ENCODE results near the gene ARHGAP28. TPM values are rescaled to one million over a fixed set of nuclear protein-coding genes. Genes with fewer than 3 reads are reported as not detected.

ARHGAP28 gene
- total RNA-seq, 1 donor from 2014 or later = 161 TPM

DNA sequence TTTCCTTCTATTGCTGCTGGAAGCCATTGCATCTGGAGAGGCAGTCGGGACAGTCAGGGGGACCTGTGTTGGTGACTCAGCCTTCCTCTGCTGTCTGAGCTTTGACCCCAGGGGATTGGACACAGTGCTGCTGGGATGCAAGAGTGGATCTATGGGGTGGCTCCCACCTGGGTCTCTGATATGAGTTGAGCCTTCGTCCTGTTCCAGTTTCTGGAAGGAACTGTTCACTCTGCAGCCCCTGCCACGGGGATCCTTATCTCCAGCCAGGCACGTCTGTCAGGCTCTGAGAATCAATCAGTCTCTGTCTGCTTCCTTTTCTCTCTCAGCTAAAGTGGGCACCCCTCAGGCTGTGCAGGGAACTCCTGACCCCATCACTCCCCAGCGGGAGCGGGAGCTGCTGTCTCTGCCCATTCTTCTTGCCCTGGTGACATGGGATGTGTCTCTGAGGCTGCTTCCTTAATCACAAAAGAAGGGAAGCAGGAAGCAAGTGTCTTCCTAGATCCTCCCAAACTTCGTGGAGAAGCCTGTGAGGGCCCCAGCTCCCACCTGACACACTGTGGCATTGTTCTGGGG lies 51.7 kb downstream of the ARHGAP28 start:
- peak in 1 of 2 experiments; percentile 45 for DNase-seq (ENCODE audit: low spot score in 2 of 2, unreplicated experiment in 2 of 2)
- peaks cover 1% of the 10 kb centered on the region for H3K36me3 Mint-ChIP-seq
- H3K4me1 Mint-ChIP-seq = peaks cover 86% of the 10 kb centered on the region
- H3K9me3 Mint-ChIP-seq = no peaks in the 10 kb centered on the region
- no peaks in the 10 kb centered on the region for H3K27me3 Mint-ChIP-seq (ENCODE audit: low read depth)
- TF ChIP-seq, protein P1, sequence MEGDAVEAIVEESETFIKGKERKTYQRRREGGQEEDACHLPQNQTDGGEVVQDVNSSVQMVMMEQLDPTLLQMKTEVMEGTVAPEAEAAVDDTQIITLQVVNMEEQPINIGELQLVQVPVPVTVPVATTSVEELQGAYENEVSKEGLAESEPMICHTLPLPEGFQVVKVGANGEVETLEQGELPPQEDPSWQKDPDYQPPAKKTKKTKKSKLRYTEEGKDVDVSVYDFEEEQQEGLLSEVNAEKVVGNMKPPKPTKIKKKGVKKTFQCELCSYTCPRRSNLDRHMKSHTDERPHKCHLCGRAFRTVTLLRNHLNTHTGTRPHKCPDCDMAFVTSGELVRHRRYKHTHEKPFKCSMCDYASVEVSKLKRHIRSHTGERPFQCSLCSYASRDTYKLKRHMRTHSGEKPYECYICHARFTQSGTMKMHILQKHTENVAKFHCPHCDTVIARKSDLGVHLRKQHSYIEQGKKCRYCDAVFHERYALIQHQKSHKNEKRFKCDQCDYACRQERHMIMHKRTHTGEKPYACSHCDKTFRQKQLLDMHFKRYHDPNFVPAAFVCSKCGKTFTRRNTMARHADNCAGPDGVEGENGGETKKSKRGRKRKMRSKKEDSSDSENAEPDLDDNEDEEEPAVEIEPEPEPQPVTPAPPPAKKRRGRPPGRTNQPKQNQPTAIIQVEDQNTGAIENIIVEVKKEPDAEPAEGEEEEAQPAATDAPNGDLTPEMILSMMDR (IDR thresholded peaks at IDR 0.05; ENCODE audit: unreplicated experiment) = no peak
- peak overlapping the region; percentile 20 for H3K4me3 Mint-ChIP-seq
- H3K27ac Mint-ChIP-seq = peak overlapping the region; percentile 95

DNA sequence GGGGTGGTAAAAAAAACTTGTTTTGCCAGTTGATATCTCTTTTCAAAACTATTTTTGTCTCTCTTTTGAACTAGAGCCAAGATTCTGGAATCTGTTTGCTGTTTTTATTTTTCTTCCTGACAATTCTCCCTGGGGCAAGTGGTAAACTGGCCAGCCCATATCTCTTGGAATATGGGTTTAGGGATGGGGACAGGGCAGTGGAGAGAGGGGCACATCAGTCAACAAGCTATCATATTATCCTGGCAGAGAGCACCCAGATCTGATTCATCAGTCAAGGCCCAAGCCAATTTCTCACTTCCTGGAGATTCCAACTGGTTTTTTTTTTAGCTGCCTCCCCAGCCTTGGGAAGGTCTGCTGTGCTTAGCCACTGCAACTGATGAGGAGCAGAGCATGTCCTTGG lies 52.3 kb downstream of the ARHGAP28 start:
- peak overlapping the region; percentile 95 for H3K27ac Mint-ChIP-seq
- TF ChIP-seq, protein P1 (IDR thresholded peaks at IDR 0.05; ENCODE audit: unreplicated experiment) = no peak
- DNase-seq (ENCODE audit: low spot score in 2 of 2, unreplicated experiment in 2 of 2) = no peak
- H3K27me3 Mint-ChIP-seq (ENCODE audit: low read depth) = no peaks in the 10 kb centered on the region
- no peaks in the 10 kb centered on the region for H3K9me3 Mint-ChIP-seq
- H3K4me3 Mint-ChIP-seq = peak overlapping the region; percentile 20
- H3K36me3 Mint-ChIP-seq = peaks cover 1% of the 10 kb centered on the region
- H3K4me1 Mint-ChIP-seq = peaks cover 83% of the 10 kb centered on the region

DNA sequence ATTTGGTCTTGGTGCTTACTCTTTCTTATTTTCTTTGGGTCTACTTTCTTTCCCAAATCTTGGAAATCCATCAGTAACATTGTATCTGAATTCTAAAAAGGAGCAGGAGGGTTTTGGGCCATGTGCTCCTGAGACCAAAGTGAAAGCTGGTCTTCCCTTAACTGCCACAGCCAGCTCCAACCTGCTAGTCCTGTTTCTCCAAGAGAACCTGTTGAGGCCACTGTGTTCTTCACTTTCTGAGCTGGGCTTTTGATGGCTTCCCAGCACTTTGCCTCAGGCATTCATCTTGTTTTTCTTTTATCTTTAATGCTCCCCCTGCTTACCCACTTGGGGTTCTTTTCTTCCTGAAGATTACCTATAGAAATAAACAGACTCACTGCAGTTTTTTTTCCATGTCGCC lies 53.3 kb downstream of the ARHGAP28 start:
- TF ChIP-seq, protein P1 (IDR thresholded peaks at IDR 0.05; ENCODE audit: unreplicated experiment) = no peak
- DNase-seq (ENCODE audit: low spot score in 2 of 2, unreplicated experiment in 2 of 2) = no peak
- Mint-ChIP-seq H3K4me1 (peaks cover 74% of the 10 kb centered on the region), H3K27ac (peak overlapping the region; percentile 96), H3K36me3 (peaks cover 3% of the 10 kb centered on the region), H3K4me3 (peak overlapping the region; percentile 33), H3K9me3 (peaks cover 1% of the 10 kb centered on the region), H3K27me3 (ENCODE audit: low read depth) (no peaks in the 10 kb centered on the region)

DNA sequence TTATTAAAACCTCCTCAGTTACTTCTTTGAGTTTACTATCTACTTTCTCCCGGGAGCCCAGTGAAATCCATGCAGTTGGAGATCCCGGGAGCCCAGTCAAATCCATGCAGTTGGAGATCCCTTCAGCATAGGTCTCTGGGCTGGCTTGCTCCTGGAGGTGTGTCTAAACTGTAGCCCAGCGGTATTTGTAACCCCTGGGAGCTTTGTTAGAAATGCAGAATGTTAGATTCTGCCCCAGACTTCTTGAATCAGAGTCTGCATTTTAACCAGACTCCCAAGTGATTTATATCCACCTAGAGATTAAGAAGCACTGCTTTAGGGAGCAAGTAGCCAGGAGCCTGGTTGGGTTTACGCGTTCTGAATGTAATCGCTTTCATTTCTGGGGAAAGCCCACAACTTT lies 54.5 kb downstream of the ARHGAP28 start:
- Mint-ChIP-seq H3K27me3 (ENCODE audit: low read depth) (no peaks in the 10 kb centered on the region), H3K27ac (peak overlapping the region; percentile 96)

DNA sequence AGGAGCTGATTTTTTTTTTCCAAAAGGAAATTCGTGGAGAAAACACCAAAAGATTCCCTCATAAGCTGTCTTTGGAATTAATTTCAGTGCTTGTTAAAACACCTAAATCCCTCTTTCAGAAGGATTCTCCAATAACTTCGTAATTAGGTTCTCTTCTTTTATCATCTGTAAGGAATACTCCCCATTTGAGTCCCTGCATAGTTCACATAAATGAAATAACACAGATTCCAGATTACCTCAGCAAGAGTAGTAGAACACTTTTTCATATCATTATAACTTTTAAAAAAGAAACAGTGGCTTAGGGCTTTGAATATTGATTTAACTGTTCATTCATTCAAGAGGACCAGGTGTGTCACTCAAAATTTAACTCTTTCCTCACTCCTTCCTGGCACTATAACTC lies 55.5 kb downstream of the ARHGAP28 start:
- peaks cover 11% of the 10 kb centered on the region for H3K36me3 Mint-ChIP-seq
- no peaks in the 10 kb centered on the region for H3K27me3 Mint-ChIP-seq (ENCODE audit: low read depth)
- H3K9me3 Mint-ChIP-seq = peaks cover 8% of the 10 kb centered on the region
- H3K27ac Mint-ChIP-seq = peak overlapping the region; percentile 96
- DNase-seq (ENCODE audit: low spot score in 2 of 2, unreplicated experiment in 2 of 2) = no peak
- peaks cover 54% of the 10 kb centered on the region for H3K4me1 Mint-ChIP-seq
- peak overlapping the region; percentile 16 for H3K4me3 Mint-ChIP-seq
- TF ChIP-seq, protein P1 (IDR thresholded peaks at IDR 0.05; ENCODE audit: unreplicated experiment) = no peak

More for the DNA sequence above, 54.5 kb downstream of the ARHGAP28 start:
- Mint-ChIP-seq H3K36me3 (peaks cover 11% of the 10 kb centered on the region), H3K4me3 (peak overlapping the region; percentile 40), H3K9me3 (peaks cover 7% of the 10 kb centered on the region), H3K4me1 (peaks cover 64% of the 10 kb centered on the region)
- TF ChIP-seq, protein P1 (IDR thresholded peaks at IDR 0.05; ENCODE audit: unreplicated experiment) = no peak
- DNase-seq (ENCODE audit: low spot score in 2 of 2, unreplicated experiment in 2 of 2) = no peak

Data from mesothelial cell of epicardium (in vitro differentiated cells).